Measurements from ENCODE around the gene PSPH.
A peak's percentile ranks its signal among the peaks of the same experiment; 100 is the strongest.

PSPH gene

GRCh38 chr7:55996856-55997500 lies 54.3 kb downstream of the PSPH start:
- DNase-seq = no peak

- DNase-seq = no peak
Measured at GRCh38 chr7:55992346-55992745, 58.9 kb downstream of the PSPH start.

- no peak for DNase-seq
Measured at GRCh38 chr7:55983537-55983936, 67.7 kb downstream of the PSPH start.

GRCh38 chr7:55980266-55980665 lies 71.0 kb downstream of the PSPH start:
- no peak for DNase-seq

- no peak for DNase-seq
Measured at GRCh38 chr7:55977831-55978230, 73.4 kb downstream of the PSPH start.

- no peak for DNase-seq
Measured at GRCh38 chr7:55975988-55976633, 75.1 kb downstream of the PSPH start.

- no peak for DNase-seq
Measured at GRCh38 chr7:55973747-55974250, 77.4 kb downstream of the PSPH start.

GRCh38 chr7:55970978-55971377 lies 80.3 kb downstream of the PSPH start:
- no peak for DNase-seq

GRCh38 chr7:55970561-55970960 lies 80.7 kb downstream of the PSPH start:
- DNase-seq = no peak

- no peak for DNase-seq
Measured at GRCh38 chr7:55969391-55969790, 81.9 kb downstream of the PSPH start.

GRCh38 chr7:55966851-55967250 lies 84.4 kb downstream of the PSPH start:
- DNase-seq = no peak

GRCh38 chr7:55965805-55966421 lies 85.3 kb downstream of the PSPH start:
- DNase-seq = peak; percentile 48

GRCh38 chr7:55965100-55965470 lies 86.2 kb downstream of the PSPH start:
- DNase-seq = no peak

- no peak for DNase-seq
Measured at GRCh38 chr7:55964261-55965099, 86.8 kb downstream of the PSPH start, which contains the start of gene NIPSNAP2. Gene NIPSNAP2, plus strand, starts transcription at chr7:55964585. Its CDS starts 25 bp downstream, at chr7:55964610.

- DNase-seq = no peak
Measured at GRCh38 chr7:55963584-55964168, 87.6 kb downstream of the PSPH start.

- DNase-seq = no peak
Measured at GRCh38 chr7:55962014-55962413, 89.2 kb downstream of the PSPH start.

Measured in amniotic stem cell (primary cell).